IMR-90 (cell line): ENCODE results near the gene RNF141. TPM values are rescaled to one million over a fixed set of nuclear protein-coding genes. Genes with fewer than 3 reads are reported as not detected.

Source experiments
- ATAC-seq: fragments of 200-7000 bp; cut with Tn5 transposase; 2 replicates; pipeline ENCODE4 v1.9.1; 2020; ENCODE audit warnings: low read depth, mild to moderate bottlenecking, moderate library complexity
- BruUV-seq: library from RNA; stranded (reverse); fragments of 400-500 nt; replicated peaks from 2 replicates; lab custom pipeline; 2021; lab: Mats Ljungman, UMichigan
- CTCF ChIA-PET: fragments of 300-600 bp; formaldehyde crosslinking; extraction: SDS; loops from one replicate; lab custom pipeline; 2021; ENCODE audit warnings: antibody characterized with exemption; lab: Yijun Ruan, JAX
- POLR2A ChIA-PET: fragments of 300-600 bp; sonication (Branson Sonifier 250); formaldehyde crosslinking; loops from one replicate; lab custom pipeline; 2022; ENCODE audit warnings: antibody characterized with exemption; ENCODE audit not compliant: unreplicated experiment; lab: Charles Lee
- DNase-seq: peaks from one replicate; pipeline ENCODE4 v3.0.0; 2013
- H2AFZ ChIP-seq: replicated peaks from 2 replicates; pipeline ENCODE3; 2013; ENCODE audit warnings: low read length, mild to moderate bottlenecking; ENCODE audit not compliant: poor library complexity
- H2AK5ac ChIP-seq: 2 replicates; pipeline ENCODE4 v1.6.1; 2013; ENCODE audit warnings: low read depth, low read length, inconsistent platforms
- H2AK9ac ChIP-seq: replicated peaks from 2 replicates; pipeline ENCODE3; 2013; ENCODE audit warnings: mild to moderate bottlenecking, low read depth, low read length, moderate library complexity; ENCODE audit not compliant: poor library complexity
- H2BK120ac ChIP-seq: 2 replicates; pipeline ENCODE4 v1.6.1; 2013; ENCODE audit warnings: low read depth, low read length, inconsistent platforms
- H2BK15ac ChIP-seq: 3 replicates; pipeline ENCODE4 v1.6.1; 2013; ENCODE audit warnings: low read depth, low read length, inconsistent platforms
- H2BK20ac ChIP-seq: 2 replicates; pipeline ENCODE4 v1.6.1; 2013; ENCODE audit warnings: low read depth, mild to moderate bottlenecking, inconsistent platforms, low read length, moderate library complexity
- H2BK5ac ChIP-seq: 2 replicates; pipeline ENCODE4 v1.6.1; 2013; ENCODE audit warnings: mild to moderate bottlenecking, low read depth, low read length, inconsistent platforms; ENCODE audit not compliant: poor library complexity, severe bottlenecking
- H3K14ac ChIP-seq: replicated peaks from 2 replicates; pipeline ENCODE4 v1.6.1; 2013; ENCODE audit warnings: low read depth, low read length, inconsistent platforms
- H3K18ac ChIP-seq: 2 replicates; pipeline ENCODE4 v1.6.1; 2013; ENCODE audit warnings: low read depth, low read length, control low read depth
- H3K23ac ChIP-seq: 2 replicates; pipeline ENCODE4 v1.6.1; 2013; ENCODE audit warnings: low read depth, low read length, inconsistent platforms
- H3K27ac ChIP-seq: 2 replicates; pipeline ENCODE4 v1.5.1; 2013; ENCODE audit warnings: mild to moderate bottlenecking, control low read depth, low read length; ENCODE audit not compliant: insufficient read depth
- H3K27me3 ChIP-seq: 2 replicates; pipeline ENCODE4 v1.6.1; 2013; ENCODE audit warnings: low read length; ENCODE audit not compliant: control insufficient read depth, insufficient read depth
- H3K36me3 ChIP-seq: 2 replicates; pipeline ENCODE4 v1.6.1; 2013; ENCODE audit warnings: low read length, mixed read lengths; ENCODE audit not compliant: control insufficient read depth, insufficient read depth
- H3K4ac ChIP-seq: 2 replicates; pipeline ENCODE4 v1.6.1; 2013; ENCODE audit warnings: low read depth, low read length, inconsistent platforms
- H3K4me1 ChIP-seq: 2 replicates; pipeline ENCODE4 v1.6.1; 2013; ENCODE audit warnings: low read length, mixed read lengths; ENCODE audit not compliant: control insufficient read depth, insufficient read depth
- H3K4me2 ChIP-seq: 2 replicates; pipeline ENCODE4 v1.6.1; 2013; ENCODE audit warnings: low read depth, mild to moderate bottlenecking, control low read depth, low read length, moderate library complexity
- H3K4me3 ChIP-seq: 2 replicates; pipeline ENCODE4 v1.5.1; 2013; ENCODE audit warnings: low read depth, mild to moderate bottlenecking, control low read depth, low read length, moderate library complexity; ENCODE audit not compliant: insufficient read depth
- H3K56ac ChIP-seq: 2 replicates; pipeline ENCODE4 v1.6.1; 2013; ENCODE audit warnings: low read length, inconsistent platforms; ENCODE audit not compliant: insufficient read depth; ENCODE audit errors: extremely low read depth
- H3K79me1 ChIP-seq, 2 experiments: 2 replicates each; pipeline ENCODE4 v1.6.1; 2013; ENCODE audit warnings: low read length in 2 of 2, inconsistent platforms in 1 of 2, low read depth in 1 of 2
- H3K9ac ChIP-seq: 2 replicates; pipeline ENCODE4 v1.6.1; 2013; ENCODE audit warnings: low read depth, low read length, control low read depth
- H3K9me1 ChIP-seq: 2 replicates; pipeline ENCODE4 v1.6.1; 2013; ENCODE audit warnings: low read length, inconsistent platforms; ENCODE audit not compliant: insufficient read depth
- H3K9me3 ChIP-seq: 2 replicates; pipeline ENCODE4 v1.6.1; 2013; ENCODE audit warnings: low read length; ENCODE audit not compliant: control insufficient read depth, insufficient read depth
- H4K20me1 ChIP-seq: 2 replicates; pipeline ENCODE4 v1.6.1; 2013; ENCODE audit warnings: low read length, inconsistent platforms; ENCODE audit not compliant: insufficient read depth
- H4K5ac ChIP-seq: 2 replicates; pipeline ENCODE4 v1.6.1; 2013; ENCODE audit warnings: mild to moderate bottlenecking, low read depth, low read length, control low read depth
- H4K8ac ChIP-seq, 2 experiments: 2 replicates each; pipeline ENCODE4 v1.6.1; 2013; ENCODE audit warnings: low read depth in 2 of 2, low read length in 2 of 2, control low read depth in 1 of 2, inconsistent platforms in 1 of 2
- H4K91ac ChIP-seq: 2 replicates; pipeline ENCODE4 v1.6.1; 2013; ENCODE audit warnings: low read depth, low read length, inconsistent platforms; ENCODE audit not compliant: insufficient read depth
- BHLHE40 ChIP-seq: fragments of 150-350 bp; IDR thresholded peaks from 2 replicates; pipeline ENCODE4 v1.6.1; 2016; ENCODE audit warnings: mild to moderate bottlenecking, low read depth, low read length
- CEBPB ChIP-seq: IDR thresholded peaks from 2 replicates; pipeline ENCODE4 v1.6.1; 2012; ENCODE audit warnings: low read depth, low read length, improper control_type of control experiment
- CHD1 ChIP-seq: IDR thresholded peaks from 2 replicates; pipeline ENCODE4 v1.6.1; 2012; ENCODE audit warnings: low read depth, low read length, improper control_type of control experiment
- ELK1 ChIP-seq: fragments of 150-350 bp; IDR thresholded peaks from 2 replicates; pipeline ENCODE4 v1.6.1; 2016; ENCODE audit warnings: low read depth, mild to moderate bottlenecking, low read length, moderate library complexity, borderline replicate concordance
- FOS ChIP-seq: fragments of 150-350 bp; IDR thresholded peaks from 2 replicates; pipeline ENCODE4 v1.6.1; 2016; ENCODE audit warnings: low read depth, low read length
- MAZ ChIP-seq: IDR thresholded peaks from 2 replicates; pipeline ENCODE4 v1.6.1; 2012; ENCODE audit warnings: low read depth, mild to moderate bottlenecking, low read length, improper control_type of control experiment, moderate library complexity, borderline replicate concordance
- MXI1 ChIP-seq: IDR thresholded peaks from 2 replicates; pipeline ENCODE4 v1.6.1; 2012; ENCODE audit warnings: low read depth, mild to moderate bottlenecking, low read length, moderate library complexity, borderline replicate concordance
- NFE2L2 ChIP-seq: fragments of 150-350 bp; IDR thresholded peaks from 2 replicates; pipeline ENCODE4 v1.6.1; 2016; ENCODE audit warnings: low read depth, mild to moderate bottlenecking, low read length
- POLR2A ChIP-seq: IDR thresholded peaks from 2 replicates; pipeline ENCODE4 v1.6.1; 2012; ENCODE audit warnings: mild to moderate bottlenecking, low read depth, low read length
- RAD21 ChIP-seq: IDR thresholded peaks from 2 replicates; pipeline ENCODE4 v1.6.1; 2012; ENCODE audit warnings: low read length, improper control_type of control experiment
- RCOR1 ChIP-seq: IDR thresholded peaks from 2 replicates; pipeline ENCODE4 v1.6.1; 2012; ENCODE audit warnings: mild to moderate bottlenecking, low read length, improper control_type of control experiment; ENCODE audit not compliant: insufficient replicate concordance
- RFX5 ChIP-seq: IDR thresholded peaks from 2 replicates; pipeline ENCODE4 v1.8.0; 2012; ENCODE audit warnings: low read depth, mild to moderate bottlenecking, low read length, moderate library complexity
- SMC3 ChIP-seq: fragments of 150-350 bp; IDR thresholded peaks from 2 replicates; pipeline ENCODE4 v1.6.1; 2016; ENCODE audit warnings: low read depth, mild to moderate bottlenecking, antibody characterized with exemption, low read length, moderate library complexity
- WGBS, 2 experiments: methylation state at CpG; one replicate each; pipeline versions ENCODE4 v1.1.5 to v1.1.7; 2013; ENCODE audit warnings: missing lambda C conversion rate in 2 of 2; ENCODE audit not compliant: insufficient read length in 1 of 2; ENCODE audit errors: extremely low coverage in 2 of 2; 5-methylcytosine and 5-hydroxymethylcytosine counted together
- dilution Hi-C: fragments of 300-500 bp; cut with HindIII; formaldehyde crosslinking; loops from one replicate; pipeline ENCODE4 v1.14.3; 2018; ENCODE audit warnings: low sequenced_read_pairs; ENCODE audit not compliant: unreplicated experiment
- in situ Hi-C: fragments of 300-500 bp; cut with MboI; formaldehyde crosslinking; loops from 3 replicates; pipeline ENCODE4 v1.14.3; 2019; ENCODE audit warnings: low sequenced_read_pairs, inconsistent platforms, mixed read lengths
- intact Hi-C: fragments of 100-400 bp; cut with micrococcal nuclease; formaldehyde crosslinking; loops from 2 replicates; pipeline ENCODE4 v1.10.0; 2022
- polyA plus RNA-seq, 3 experiments: library from polyadenylated mRNA; depleted of rRNA; stranded (reverse); fragments of >200 nt; gene quantifications; 2 replicates each; pipeline ENCODE4 v1.2.3, GENCODE V29; 2012; ENCODE audit warnings: low replicate concordance in 1 of 3
- total RNA-seq: library from RNA; depleted of rRNA; stranded (reverse); fragments of >200 nt; gene quantifications from 2 replicates; pipeline ENCODE4 v1.2.3, GENCODE V29; 2012

Gene RNF141
- total and polyA plus RNA-seq, 2 of the 4 experiments (the other 2 are of a cell fraction), result 13.8 to 18.6 TPM

- no CpG with 5 or more reads among the region's 3 CpGs for WGBS, 2 experiments
- Histone ChIP-seq H2AFZ (no peak overlapping the region), H3K4me3 (no peak overlapping the region), H2BK5ac (no peak overlapping the region), H3K14ac (no peak overlapping the region), H3K18ac (no peak overlapping the region), H2BK20ac (no peak overlapping the region), H3K27me3 (no peaks in the 10 kb centered on the region), H4K8ac (no peak overlapping the region), H3K4me1 (peaks cover 2% of the 10 kb centered on the region), H3K9me1 (peaks cover 7% of the 10 kb centered on the region), H2BK15ac (no peak overlapping the region), H2AK5ac (no peak overlapping the region), H3K9me3 (no peaks in the 10 kb centered on the region), H3K79me1 (peaks cover 16 to 28% of the 10 kb centered on the region in 2 experiments), H3K27ac (no peak overlapping the region), H4K91ac (no peak overlapping the region), H3K56ac (no peak overlapping the region), H3K23ac (no peak overlapping the region), H4K20me1 (no peaks in the 10 kb centered on the region; the same call in 1 of the 2 replicates), H3K9ac (no peak overlapping the region), H2BK120ac (no peak overlapping the region), H2AK9ac (no peak overlapping the region), H3K4ac (no peak overlapping the region), H4K5ac (no peak overlapping the region), H3K4me2 (no peak overlapping the region), H3K36me3 (no peaks in the 10 kb centered on the region)
- in situ Hi-C loops, result no loop called here
- DNase-seq, result no peak
- no peak for TF ChIP-seq BHLHE40
- TF ChIP-seq CEBPB, result no peak
- TF ChIP-seq MXI1, result no peak
- TF ChIP-seq RFX5, result no peak
- no peak for TF ChIP-seq RAD21
- no peak for TF ChIP-seq SMC3
- no peak for TF ChIP-seq NFE2L2
- TF ChIP-seq POLR2A, result no peak
- no peak for TF ChIP-seq RCOR1
- TF ChIP-seq FOS, result no peak
- TF ChIP-seq MAZ, result no peak
- TF ChIP-seq CHD1, result no peak
- no peak for TF ChIP-seq ELK1
- no peak for ATAC-seq
- dilution Hi-C loops, result no loop called here
- CTCF ChIA-PET, result no interaction called here
- intact Hi-C loops, result no loop called here
- POLR2A ChIA-PET, result no interaction called here
- BruUV-seq, result no TSS peak
Observed at GRCh38 chr11:10542776-10543175, 1.8 kb upstream of the RNF141 start.
